Colonic mucosa (tissue), 4 donors: ENCODE data around the gene OR51V1. TPM values are rescaled to one million over a fixed set of nuclear protein-coding genes. Genes with fewer than 3 reads are reported as not detected.

Source experiments
- DNase-seq: peaks from one replicate; pipeline ENCODE4 v3.0.0-alpha.2; 2020
- H3K27ac ChIP-seq: fragments of 200-600 bp; one replicate; pipeline ENCODE4 v1.8.0; 2021
- H3K27me3 ChIP-seq: fragments of 200-600 bp; one replicate; pipeline ENCODE4 v1.8.0; 2021
- H3K36me3 ChIP-seq: fragments of 200-600 bp; one replicate; pipeline ENCODE4 v1.8.0; 2021
- H3K4me1 ChIP-seq: fragments of 200-600 bp; one replicate; pipeline ENCODE4 v1.8.0; 2021; ENCODE audit warnings: mild to moderate bottlenecking
- H3K4me3 ChIP-seq: fragments of 200-600 bp; one replicate; pipeline ENCODE4 v1.8.0; 2021
- H3K9ac ChIP-seq, 2 donors: one replicate each; pipeline ENCODE4 v1.7.0; 2013; ENCODE audit warnings: control low read depth in 2 of 2, low read depth in 2 of 2, low read length in 2 of 2
- H3K9me3 ChIP-seq: fragments of 200-600 bp; one replicate; pipeline ENCODE4 v1.8.0; 2021
- CTCF ChIP-seq: fragments of 200-600 bp; IDR thresholded peaks from one replicate; pipeline ENCODE4 v1.8.0; 2022; ENCODE audit warnings: antibody characterized with exemption, mild to moderate bottlenecking
- intact Hi-C: fragments of 100-400 bp; cut with DNase I; formaldehyde crosslinking; loops from one replicate; pipeline ENCODE4 v1.14.1; 2022
- total RNA-seq, 2 donors: library from RNA; stranded (reverse); fragmentation: NEBNext Ultra II Directional in 1 of 2; extraction: Animal tissue kit (Norgen Biotek cat#: 25700) in 1 of 2; gene quantifications; one replicate each; pipeline ENCODE4 v1.2.1, GENCODE V29; 2021
- donor health status: healthy.
- donor health status: DM: no; HTN: no; CAD: no.
- donor health status: DM: no; HTN: no; CAD: no.

Gene OR51V1
- total RNA-seq, 2 donors from 2014 or later: not detected

DNA sequence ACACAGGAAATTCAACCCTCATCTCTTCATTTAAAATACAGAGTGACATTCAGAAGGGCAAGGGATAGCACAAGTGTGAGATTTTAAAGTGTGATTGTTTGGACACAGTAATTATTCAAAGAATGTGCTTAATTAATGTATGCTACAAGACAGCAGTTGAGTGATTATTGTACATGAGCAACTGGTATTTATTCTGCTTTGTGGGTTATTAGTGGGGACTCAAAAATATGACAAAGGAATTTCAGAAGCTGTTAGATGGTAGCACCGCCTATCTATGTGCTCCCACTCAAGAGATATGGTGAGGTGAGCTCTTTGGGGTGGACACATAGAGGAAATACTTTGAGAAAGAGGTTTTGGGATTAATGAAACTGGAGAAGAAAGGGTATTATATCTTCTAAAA is 39.6 kb upstream of the OR51V1 start:
- Histone ChIP-seq H3K9me3 (no peaks in the 10 kb centered on the region), H3K27me3 (no peaks in the 10 kb centered on the region), H3K4me3 (no peak overlapping the region), H3K36me3 (no peaks in the 10 kb centered on the region), H3K4me1 (no peaks in the 10 kb centered on the region), H3K27ac (no peak overlapping the region), H3K9ac (no peak overlapping the region)
- no peak for TF ChIP-seq CTCF
- intact Hi-C loops: no loop called here
- DNase-seq: no peak

DNA sequence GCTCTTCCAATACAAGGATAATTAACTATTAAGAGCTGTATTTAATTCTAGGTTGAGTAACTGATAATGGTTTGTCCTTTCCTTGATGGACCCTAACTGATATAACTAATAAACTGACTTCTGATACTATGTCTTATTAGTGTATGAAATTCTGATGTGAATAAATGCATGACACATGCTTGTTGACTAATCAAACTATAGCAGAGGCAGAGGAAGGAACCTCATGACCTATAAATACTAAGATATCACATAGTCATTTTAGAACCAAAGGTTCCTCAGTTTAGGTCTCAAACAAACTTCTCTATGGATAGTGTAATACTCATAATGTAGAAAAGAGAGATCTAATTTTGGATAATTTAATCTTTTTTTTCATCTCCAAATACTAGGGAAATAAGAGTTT is 38.6 kb upstream of the OR51V1 start:
- no peaks in the 10 kb centered on the region for H3K9me3 ChIP-seq
- TF ChIP-seq CTCF: no peak
- no peak for DNase-seq
- H3K4me3 ChIP-seq: no peak overlapping the region
- no peak overlapping the region for H3K9ac ChIP-seq
- H3K27me3 ChIP-seq: no peaks in the 10 kb centered on the region
- H3K36me3 ChIP-seq: no peaks in the 10 kb centered on the region
- no peaks in the 10 kb centered on the region for H3K4me1 ChIP-seq
- H3K27ac ChIP-seq: no peak overlapping the region
- intact Hi-C loops: no loop called here

DNA sequence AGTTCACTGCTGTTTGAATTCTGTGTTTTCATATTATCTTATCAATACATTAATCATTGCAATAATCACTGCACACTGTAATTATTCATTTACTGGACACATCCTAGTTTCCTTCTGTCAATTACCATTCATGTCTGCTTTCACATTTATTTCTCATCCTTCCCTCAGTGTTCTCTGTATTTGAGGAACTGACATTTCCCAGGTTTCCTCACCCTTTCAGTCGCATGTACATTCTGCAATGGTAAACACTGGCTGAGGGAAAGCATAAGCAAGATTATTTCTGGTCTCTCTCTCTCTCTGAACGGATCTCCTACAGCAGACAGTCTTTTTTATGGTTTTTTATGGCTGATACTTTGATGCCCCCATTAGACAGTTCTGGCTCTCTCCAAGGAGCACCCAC is 38.0 kb upstream of the OR51V1 start:
- Histone ChIP-seq H3K9me3 (no peaks in the 10 kb centered on the region), H3K27ac (no peak overlapping the region), H3K9ac (no peak overlapping the region), H3K4me3 (no peak overlapping the region), H3K27me3 (no peaks in the 10 kb centered on the region), H3K36me3 (no peaks in the 10 kb centered on the region), H3K4me1 (no peaks in the 10 kb centered on the region)
- TF ChIP-seq CTCF: no peak
- intact Hi-C loops: no loop called here
- no peak for DNase-seq

GRCh38 chr11:5237420-5237819 is 36.9 kb upstream of the OR51V1 start:
- H3K27me3 ChIP-seq: no peaks in the 10 kb centered on the region
- H3K4me3 ChIP-seq: no peak overlapping the region
- H3K27ac ChIP-seq: no peak overlapping the region
- H3K9ac ChIP-seq: no peak overlapping the region
- H3K4me1 ChIP-seq: no peaks in the 10 kb centered on the region
- no peaks in the 10 kb centered on the region for H3K36me3 ChIP-seq
- TF ChIP-seq CTCF: no peak
- H3K9me3 ChIP-seq: no peaks in the 10 kb centered on the region
- intact Hi-C loops: no loop called here
- DNase-seq: no peak

- Histone ChIP-seq H3K4me3 (no peak overlapping the region), H3K9ac (no peak overlapping the region), H3K9me3 (no peaks in the 10 kb centered on the region), H3K4me1 (no peaks in the 10 kb centered on the region), H3K27me3 (no peaks in the 10 kb centered on the region), H3K36me3 (no peaks in the 10 kb centered on the region), H3K27ac (no peak overlapping the region)
- DNase-seq: no peak
- intact Hi-C loops: no loop called here
- TF ChIP-seq CTCF: no peak
These were observed 35.0 kb upstream of the OR51V1 start for GRCh38 chr11:5235364-5236095.
